ENCODE data around the gene ADAP1.
"Not testable (repeated sequence)": the region's sequence is repeated elsewhere in the genome, so short reads cannot be mapped to it uniquely, and the experiment has no call there.

Gene ADAP1

DNA sequence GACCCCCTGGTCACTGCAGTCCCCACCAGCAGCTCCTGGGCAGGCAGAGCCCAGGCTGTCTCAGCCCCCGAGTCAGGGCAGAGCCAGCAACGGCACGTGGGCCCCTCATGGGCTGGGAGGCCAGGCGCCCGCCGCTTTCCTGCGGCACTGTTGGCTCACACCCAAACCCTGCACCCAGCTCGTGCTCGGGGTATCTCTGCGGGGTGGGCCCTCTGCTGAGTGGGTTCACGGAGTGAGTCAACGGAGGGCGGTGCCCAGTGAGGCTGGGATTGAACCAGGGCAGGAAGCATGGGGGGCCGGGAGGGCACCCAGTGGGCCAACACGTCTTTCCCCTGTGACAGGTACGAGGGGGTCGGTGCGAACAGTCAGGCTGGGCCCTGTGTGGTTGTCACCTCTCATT lies 28.9 kb downstream of the ADAP1 start:
- TF ChIP-seq, protein P1, sequence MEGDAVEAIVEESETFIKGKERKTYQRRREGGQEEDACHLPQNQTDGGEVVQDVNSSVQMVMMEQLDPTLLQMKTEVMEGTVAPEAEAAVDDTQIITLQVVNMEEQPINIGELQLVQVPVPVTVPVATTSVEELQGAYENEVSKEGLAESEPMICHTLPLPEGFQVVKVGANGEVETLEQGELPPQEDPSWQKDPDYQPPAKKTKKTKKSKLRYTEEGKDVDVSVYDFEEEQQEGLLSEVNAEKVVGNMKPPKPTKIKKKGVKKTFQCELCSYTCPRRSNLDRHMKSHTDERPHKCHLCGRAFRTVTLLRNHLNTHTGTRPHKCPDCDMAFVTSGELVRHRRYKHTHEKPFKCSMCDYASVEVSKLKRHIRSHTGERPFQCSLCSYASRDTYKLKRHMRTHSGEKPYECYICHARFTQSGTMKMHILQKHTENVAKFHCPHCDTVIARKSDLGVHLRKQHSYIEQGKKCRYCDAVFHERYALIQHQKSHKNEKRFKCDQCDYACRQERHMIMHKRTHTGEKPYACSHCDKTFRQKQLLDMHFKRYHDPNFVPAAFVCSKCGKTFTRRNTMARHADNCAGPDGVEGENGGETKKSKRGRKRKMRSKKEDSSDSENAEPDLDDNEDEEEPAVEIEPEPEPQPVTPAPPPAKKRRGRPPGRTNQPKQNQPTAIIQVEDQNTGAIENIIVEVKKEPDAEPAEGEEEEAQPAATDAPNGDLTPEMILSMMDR (IDR thresholded peaks at IDR 0.05) = no peak
- H3K4me3 ChIP-seq = no peak overlapping the region
- H3K27ac ChIP-seq = no peak overlapping the region
- H3K4me1 ChIP-seq = peaks cover 0 to 8% (median 6%) of the 10 kb centered on the region in 4 donors
- no peaks in the 10 kb centered on the region for H3K27me3 ChIP-seq
- intact Hi-C loops (cut with DNase I; ENCODE audit: low total_unique reads) = no loop called here
- no peaks in the 10 kb centered on the region for H3K9me3 ChIP-seq
- peak; percentile 28 to 72 for DNase-seq
- no peaks in the 10 kb centered on the region for H3K36me3 ChIP-seq

DNA sequence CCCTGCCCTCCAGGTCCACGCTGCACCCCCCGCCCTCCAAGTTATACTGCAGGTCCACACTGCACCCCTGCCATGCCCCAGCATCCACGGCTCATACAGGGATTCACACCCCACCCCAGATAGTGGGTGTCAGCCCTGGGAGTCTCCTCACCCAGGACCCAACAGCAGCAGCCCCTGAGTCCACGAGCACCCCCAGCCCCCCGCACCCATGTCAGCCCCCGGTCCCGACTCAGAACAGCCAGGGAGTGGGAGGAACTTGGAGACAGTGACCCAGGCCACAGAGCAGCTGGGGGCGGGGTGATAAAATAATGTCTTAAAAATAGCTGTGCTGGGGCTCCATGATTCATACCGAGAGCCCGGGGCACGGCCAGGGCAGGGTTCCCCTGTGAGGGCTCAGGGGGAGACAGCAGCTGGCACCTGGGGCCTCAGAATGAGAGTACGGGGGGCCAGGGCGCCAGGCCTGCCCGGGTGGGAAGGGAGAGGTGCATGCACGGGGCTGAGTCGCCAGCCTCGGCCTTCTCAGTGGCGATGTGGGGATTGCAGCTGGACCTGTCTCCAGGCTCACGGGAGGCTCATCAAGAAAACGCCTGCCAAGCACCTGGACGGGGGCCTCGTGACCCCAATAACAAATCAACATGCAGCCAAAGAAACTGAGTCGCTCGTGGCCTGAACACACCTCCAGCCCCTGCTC lies 29.8 kb downstream of the ADAP1 start:
- DNase-seq = peak; percentile 24 to 71
- no peaks in the 10 kb centered on the region for H3K9me3 ChIP-seq
- H3K27ac ChIP-seq = no peak overlapping the region
- peaks cover 0 to 8% (median 6%) of the 10 kb centered on the region in 4 donors for H3K4me1 ChIP-seq
- intact Hi-C loops (cut with DNase I; ENCODE audit: low total_unique reads) = no loop called here
- no peaks in the 10 kb centered on the region for H3K36me3 ChIP-seq
- no peak overlapping the region for H3K4me3 ChIP-seq
- no peaks in the 10 kb centered on the region for H3K27me3 ChIP-seq
- TF ChIP-seq, protein P1 (IDR thresholded peaks at IDR 0.05) = no peak

DNA sequence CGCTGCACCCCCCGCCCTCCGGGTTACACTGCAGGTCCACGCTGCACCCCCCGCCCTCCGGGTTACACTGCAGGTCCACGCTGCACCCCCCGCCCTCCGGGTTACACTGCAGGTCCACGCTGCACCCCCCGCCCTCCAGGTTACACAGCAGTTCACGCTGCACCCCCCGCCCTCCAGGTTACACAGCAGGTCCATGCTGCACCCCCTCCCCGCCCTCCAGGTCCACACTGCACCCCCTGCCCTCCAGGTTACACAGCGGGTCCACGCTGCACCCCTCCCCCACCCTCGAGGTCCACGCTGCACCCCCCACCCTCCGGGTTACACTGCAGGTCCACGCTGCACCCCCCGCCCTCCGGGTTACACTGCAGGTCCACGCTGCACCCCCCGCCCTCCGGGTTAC lies 30.4 kb downstream of the ADAP1 start:
- H3K4me1 ChIP-seq; H3K27ac ChIP-seq; H3K9me3 ChIP-seq; intact Hi-C loops (cut with DNase I; ENCODE audit: low total_unique reads); H3K36me3 ChIP-seq; H3K27me3 ChIP-seq; H3K4me3 ChIP-seq: not testable (repeated sequence)
- peak; percentile 15 to 34 for DNase-seq

DNA sequence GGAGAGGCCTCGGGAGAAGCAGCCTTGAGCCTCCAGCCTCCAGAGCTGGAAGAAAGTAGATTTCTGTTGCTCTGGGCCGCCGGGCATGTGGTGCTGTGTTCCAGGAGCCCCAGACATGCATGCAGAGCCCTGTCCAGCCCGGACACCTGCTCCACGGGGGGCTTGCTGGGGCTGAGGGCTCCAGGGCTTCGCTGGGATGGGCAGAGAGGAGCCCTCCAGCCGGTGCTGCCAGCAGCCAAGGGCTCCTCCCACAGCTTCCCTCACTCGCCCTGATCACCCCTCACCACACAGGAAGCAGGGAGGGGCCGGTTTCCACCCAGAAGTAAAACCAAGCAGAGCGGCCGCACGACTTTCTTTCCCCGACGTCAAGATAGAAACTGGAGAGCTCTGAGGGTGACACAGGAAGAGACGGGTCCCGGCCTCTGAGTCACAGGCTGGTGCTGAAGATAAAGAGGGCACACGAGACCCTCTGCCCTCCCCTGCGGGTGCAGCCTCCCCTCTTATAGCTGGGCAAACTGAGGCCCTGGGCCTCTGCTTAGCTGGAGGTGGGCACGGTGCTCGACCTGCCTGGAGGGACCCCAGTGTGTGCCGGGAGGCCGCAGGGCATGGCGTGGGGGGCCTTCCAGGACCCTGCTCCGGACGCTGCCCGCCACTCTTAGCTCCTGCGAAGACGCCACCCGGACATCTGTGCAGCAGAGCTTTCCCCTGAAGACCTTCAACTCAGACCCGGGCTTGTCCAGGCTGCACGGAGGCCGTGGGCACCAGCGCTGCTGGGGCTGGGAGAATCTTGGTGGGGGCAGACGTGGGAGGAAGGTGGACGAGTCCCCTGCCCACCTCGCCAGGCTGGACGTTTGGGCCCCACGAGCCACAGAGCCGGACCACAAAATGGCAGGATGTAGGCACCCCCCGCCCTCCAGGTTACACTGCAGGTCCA lies 31.1 kb downstream of the ADAP1 start:
- intact Hi-C loops (cut with DNase I; ENCODE audit: low total_unique reads) = no loop called here
- H3K4me3 ChIP-seq = no peak overlapping the region

DNA sequence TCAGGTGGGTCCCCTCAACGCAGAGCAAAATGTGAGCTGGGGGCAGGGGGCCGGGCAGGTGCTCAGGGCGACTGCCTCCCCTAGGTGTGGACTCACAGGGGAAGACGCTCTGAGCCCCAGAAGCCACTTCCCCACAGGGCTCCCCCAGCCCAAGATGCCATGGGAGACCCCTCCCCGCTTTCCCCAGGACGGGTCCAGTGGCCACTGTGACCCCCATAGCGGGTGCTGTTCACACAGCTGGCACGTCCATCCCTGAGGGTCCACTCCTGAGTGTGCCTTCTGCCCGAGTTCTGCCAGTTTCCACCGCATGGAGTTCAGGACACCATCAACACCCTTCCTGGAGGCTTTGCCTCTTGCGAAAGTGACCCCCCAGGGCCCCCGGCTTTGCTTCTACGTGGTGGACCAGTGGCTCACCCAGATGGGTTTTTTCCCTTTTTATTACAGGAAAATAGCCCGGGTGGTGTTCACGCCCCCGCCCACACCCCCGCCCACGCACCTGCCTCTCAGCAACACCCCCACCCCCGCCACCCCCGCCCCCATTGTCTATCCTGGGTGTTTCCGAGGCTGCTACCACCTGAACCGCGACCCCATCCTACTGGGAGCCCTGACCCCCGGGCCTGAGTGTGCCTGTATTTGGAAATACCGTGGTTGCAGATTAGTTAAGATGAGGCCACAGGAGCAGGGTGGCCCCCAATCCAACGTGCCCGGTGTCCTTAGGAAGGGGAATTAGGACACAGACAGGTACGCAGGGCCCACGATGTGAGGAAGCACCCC lies 32.0 kb downstream of the ADAP1 start:
- H3K36me3 ChIP-seq = no peaks in the 10 kb centered on the region
- H3K27me3 ChIP-seq = no peaks in the 10 kb centered on the region
- TF ChIP-seq, protein P1 (IDR thresholded peaks at IDR 0.05) = no peak
- no peak overlapping the region for H3K4me3 ChIP-seq
- intact Hi-C loops (cut with DNase I; ENCODE audit: low total_unique reads) = no loop called here
- peak; percentile 12 to 56 for DNase-seq
- no peaks in the 10 kb centered on the region for H3K9me3 ChIP-seq
- H3K27ac ChIP-seq = no peak overlapping the region
- peaks cover 0 to 8% (median 6%) of the 10 kb centered on the region in 4 donors for H3K4me1 ChIP-seq

More for the DNA sequence above, 31.1 kb downstream of the ADAP1 start:
- TF ChIP-seq, protein P1 (IDR thresholded peaks at IDR 0.05) = no peak
- Histone ChIP-seq H3K27me3 (no peaks in the 10 kb centered on the region), H3K9me3 (no peaks in the 10 kb centered on the region), H3K27ac (no peak overlapping the region), H3K36me3 (no peaks in the 10 kb centered on the region), H3K4me1 (peaks cover 0 to 8% (median 6%) of the 10 kb centered on the region in 4 donors)
- peak; percentile 79 to 85 for DNase-seq
